Endodermal cell (in vitro differentiated cells): ENCODE results near the gene C11orf52. TPM values are rescaled to one million over a fixed set of nuclear protein-coding genes. Genes with fewer than 3 reads are reported as not detected.
A peak's percentile ranks its signal among the peaks of the same experiment; 100 is the strongest.
"Not testable (repeated sequence)": the region's sequence is repeated elsewhere in the genome, so short reads cannot be mapped to it uniquely, and the experiment has no call there.

ENCODE experiments used
- DNase-seq: peaks from one replicate; pipeline ENCODE4 v3.0.0-alpha.2; 2017
- H3K27ac ChIP-seq: 2 replicates; pipeline ENCODE4 v1.5.1; 2013; ENCODE audit warnings: mild to moderate bottlenecking, low read depth, low read length, moderate library complexity
- H3K27me3 ChIP-seq: 2 replicates; pipeline ENCODE4 v1.6.1; 2013; ENCODE audit warnings: mild to moderate bottlenecking, low read length, moderate library complexity; ENCODE audit not compliant: insufficient read depth, control insufficient read depth, poor library complexity, severe bottlenecking
- H3K36me3 ChIP-seq: 2 replicates; pipeline ENCODE4 v1.7.0; 2013; ENCODE audit warnings: mild to moderate bottlenecking, low read length, moderate library complexity; ENCODE audit not compliant: control insufficient read depth, insufficient read depth
- H3K4me1 ChIP-seq: one replicate; pipeline ENCODE4 v1.7.0; 2013; ENCODE audit warnings: low read length; ENCODE audit not compliant: control insufficient read depth, insufficient read depth
- H3K4me3 ChIP-seq: 2 replicates; pipeline ENCODE4 v1.5.1; 2013; ENCODE audit warnings: mild to moderate bottlenecking, low read length, moderate library complexity
- H3K9ac ChIP-seq: 2 replicates; pipeline ENCODE4 v1.6.1; 2013; ENCODE audit warnings: mild to moderate bottlenecking, low read length, moderate library complexity; ENCODE audit not compliant: poor library complexity, severe bottlenecking; ENCODE audit errors: extremely low read depth
- H3K9me3 ChIP-seq: 2 replicates; pipeline ENCODE4 v1.6.1; 2013; ENCODE audit warnings: mild to moderate bottlenecking, low read length, moderate library complexity; ENCODE audit not compliant: control insufficient read depth
- H3K27ac Mint-ChIP-seq: 2 replicates; pipeline ENCODE4 v1.8.0; 2020; ENCODE audit warnings: mixed read lengths
- H3K27me3 Mint-ChIP-seq: 2 replicates; pipeline ENCODE4 v1.8.0; 2021; ENCODE audit warnings: mild to moderate bottlenecking, mixed read lengths; ENCODE audit not compliant: insufficient read depth
- H3K36me3 Mint-ChIP-seq: 2 replicates; pipeline ENCODE4 v1.8.0; 2020; ENCODE audit warnings: low read depth, mixed read lengths
- H3K4me1 Mint-ChIP-seq: 2 replicates; pipeline ENCODE4 v1.8.0; 2020; ENCODE audit warnings: mixed read lengths
- H3K4me3 Mint-ChIP-seq: 2 replicates; pipeline ENCODE4 v1.8.0; 2020; ENCODE audit warnings: mild to moderate bottlenecking, moderate library complexity, mixed read lengths
- H3K9me3 Mint-ChIP-seq: 2 replicates; pipeline ENCODE4 v1.8.0; 2020; ENCODE audit warnings: mild to moderate bottlenecking, mixed read lengths
- whole genome bisulfite sequencing, 2 experiments: methylation state at CpG; one replicate each; pipeline versions ENCODE4 v1.1.5 to v1.1.7; 2013; ENCODE audit warnings: missing lambda C conversion rate in 2 of 2, mixed read lengths in 1 of 2; ENCODE audit not compliant: insufficient coverage in 1 of 2, insufficient read length in 1 of 2; 5-methylcytosine and 5-hydroxymethylcytosine counted together
- total RNA-seq, 2 donors: library from RNA; stranded (reverse); fragmentation: NEBNext Ultra II Directional in 1 of 2; extraction: Animal tissue kit (Norgen Biotek cat#: 25700) in 1 of 2; gene quantifications; 2 replicates in 1 of 2; 3 replicates in 1 of 2; pipeline ENCODE4 v1.2.1, GENCODE V29; 2021
- TF ChIP-seq, protein P1 (sequence below): fragments of 200-600 bp; sonication (generic); conservative IDR thresholded peaks from 2 replicates; pipeline ENCODE4 v1.5.0; 2021; ENCODE audit warnings: antibody characterized with exemption, mild to moderate bottlenecking

The C11orf52 gene
- total RNA-seq, 2 donors from 2014 or later = 2.6 to 3.8 TPM

DNA sequence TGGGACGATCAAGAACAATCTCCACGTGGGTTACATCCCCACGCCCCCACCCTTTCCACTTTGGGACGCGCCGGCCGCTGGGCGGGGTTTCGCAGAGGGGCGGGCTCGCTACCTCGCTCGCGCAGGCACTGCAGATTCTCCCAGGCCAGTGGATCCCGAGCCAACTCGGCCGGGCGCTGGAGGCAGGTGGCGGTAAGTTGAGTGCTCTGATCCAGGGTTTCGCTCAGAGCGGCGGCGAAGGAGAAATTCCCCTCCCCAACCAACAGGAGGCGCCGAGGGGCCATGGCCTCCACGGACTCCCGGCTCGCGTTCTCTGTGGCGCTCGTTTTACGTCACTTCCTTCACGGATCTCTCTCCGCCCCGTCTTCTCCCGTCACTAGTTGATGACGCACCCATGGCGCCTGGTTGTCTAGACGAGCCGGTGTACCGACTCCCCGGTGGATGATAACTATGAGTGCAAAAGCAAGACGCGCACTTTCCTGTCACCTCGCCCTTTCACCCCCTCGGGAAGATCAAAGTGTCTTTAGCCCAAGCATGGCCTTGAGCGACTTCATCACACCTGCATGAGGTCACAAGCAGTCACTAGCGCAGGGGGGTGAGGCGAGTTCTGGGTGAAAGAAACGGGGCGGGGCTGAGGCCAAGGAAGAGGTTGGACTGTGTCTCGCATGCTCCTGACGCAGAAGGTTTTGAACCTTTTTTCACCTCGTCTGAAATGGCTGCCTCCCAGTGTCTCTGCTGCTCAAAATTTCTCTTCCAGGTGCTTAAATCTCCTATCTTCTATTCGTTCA is 39.7 kb upstream of the C11orf52 start, which contains the start of the genes CFAP68 and FDXACB1:
CFAP68 (plus strand) TSS at position 693 of the 788 bp plus-strand sequence; CDS start at position 713, 20 bp downstream.
FDXACB1 (minus strand) TSS at position 317 of the 788 bp plus-strand sequence; CDS start at position 284, 33 bp downstream.
- H3K9me3 Mint-ChIP-seq = no peaks in the 10 kb centered on the region
- no peaks in the 10 kb centered on the region for H3K36me3 Mint-ChIP-seq
- peaks cover 4% of the 10 kb centered on the region for H3K27me3 Mint-ChIP-seq

DNA sequence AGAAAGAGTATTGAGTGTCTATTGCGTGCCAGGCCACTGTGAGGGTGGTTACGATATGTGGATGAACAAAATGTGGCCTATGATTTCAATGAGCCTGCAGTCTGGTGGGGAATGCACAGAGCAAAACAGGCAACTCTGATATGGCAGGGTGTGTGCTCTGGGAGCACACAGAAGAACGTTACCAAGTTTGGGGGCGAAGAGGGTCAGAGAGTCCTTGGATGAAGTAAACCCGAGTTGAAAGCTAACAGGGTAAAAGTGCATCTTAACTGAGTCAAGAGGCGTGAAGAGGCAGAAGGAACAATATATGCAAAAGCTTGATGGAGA is 39.1 kb upstream of the C11orf52 start:
- H3K9ac ChIP-seq = peak overlapping the region; percentile 73
- H3K4me3 ChIP-seq = peak overlapping the region; percentile 96
- TF ChIP-seq, protein P1, sequence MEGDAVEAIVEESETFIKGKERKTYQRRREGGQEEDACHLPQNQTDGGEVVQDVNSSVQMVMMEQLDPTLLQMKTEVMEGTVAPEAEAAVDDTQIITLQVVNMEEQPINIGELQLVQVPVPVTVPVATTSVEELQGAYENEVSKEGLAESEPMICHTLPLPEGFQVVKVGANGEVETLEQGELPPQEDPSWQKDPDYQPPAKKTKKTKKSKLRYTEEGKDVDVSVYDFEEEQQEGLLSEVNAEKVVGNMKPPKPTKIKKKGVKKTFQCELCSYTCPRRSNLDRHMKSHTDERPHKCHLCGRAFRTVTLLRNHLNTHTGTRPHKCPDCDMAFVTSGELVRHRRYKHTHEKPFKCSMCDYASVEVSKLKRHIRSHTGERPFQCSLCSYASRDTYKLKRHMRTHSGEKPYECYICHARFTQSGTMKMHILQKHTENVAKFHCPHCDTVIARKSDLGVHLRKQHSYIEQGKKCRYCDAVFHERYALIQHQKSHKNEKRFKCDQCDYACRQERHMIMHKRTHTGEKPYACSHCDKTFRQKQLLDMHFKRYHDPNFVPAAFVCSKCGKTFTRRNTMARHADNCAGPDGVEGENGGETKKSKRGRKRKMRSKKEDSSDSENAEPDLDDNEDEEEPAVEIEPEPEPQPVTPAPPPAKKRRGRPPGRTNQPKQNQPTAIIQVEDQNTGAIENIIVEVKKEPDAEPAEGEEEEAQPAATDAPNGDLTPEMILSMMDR = no peak
- peaks cover 12% of the 10 kb centered on the region for H3K4me1 Mint-ChIP-seq
- H3K27ac Mint-ChIP-seq = peak overlapping the region; percentile 100
- no peaks in the 10 kb centered on the region for H3K9me3 ChIP-seq
- H3K9me3 Mint-ChIP-seq = no peaks in the 10 kb centered on the region
- H3K4me3 Mint-ChIP-seq = peak overlapping the region; percentile 74
- peaks cover 2% of the 10 kb centered on the region for H3K4me1 ChIP-seq
- H3K36me3 ChIP-seq = no peaks in the 10 kb centered on the region
- H3K27me3 Mint-ChIP-seq = peaks cover 4% of the 10 kb centered on the region
- peak overlapping the region; percentile 97 for H3K27ac ChIP-seq
- WGBS, 2 experiments = 69 to 70% methylated on average over 6 of the region's 6 CpGs
- H3K36me3 Mint-ChIP-seq = no peaks in the 10 kb centered on the region
- H3K27me3 ChIP-seq = no peaks in the 10 kb centered on the region
- DNase-seq = no peak

More for the DNA sequence above, 39.7 kb upstream of the C11orf52 start, which contains the start of the genes CFAP68 and FDXACB1:
- TF ChIP-seq, protein P1 = peak; percentile 98
- no peaks in the 10 kb centered on the region for H3K9me3 ChIP-seq
- peaks cover 12% of the 10 kb centered on the region for H3K4me1 Mint-ChIP-seq
- no peaks in the 10 kb centered on the region for H3K36me3 ChIP-seq
- WGBS, 2 experiments = 1% methylated on average over 18 to 55 of the region's 55 CpGs
- peak within 1 kb of the TSS; percentile 73 for H3K9ac ChIP-seq
- no peaks in the 10 kb centered on the region for H3K27me3 ChIP-seq
- peak within 1 kb of the TSS; percentile 96 for H3K4me3 ChIP-seq
- peaks cover 2% of the 10 kb centered on the region for H3K4me1 ChIP-seq
- DNase-seq = peak; percentile 99
- peak within 1 kb of the TSS; percentile 97 for H3K27ac ChIP-seq
- peak within 1 kb of the TSS; percentile 74 for H3K4me3 Mint-ChIP-seq
- H3K27ac Mint-ChIP-seq = peak within 1 kb of the TSS; percentile 100

DNA sequence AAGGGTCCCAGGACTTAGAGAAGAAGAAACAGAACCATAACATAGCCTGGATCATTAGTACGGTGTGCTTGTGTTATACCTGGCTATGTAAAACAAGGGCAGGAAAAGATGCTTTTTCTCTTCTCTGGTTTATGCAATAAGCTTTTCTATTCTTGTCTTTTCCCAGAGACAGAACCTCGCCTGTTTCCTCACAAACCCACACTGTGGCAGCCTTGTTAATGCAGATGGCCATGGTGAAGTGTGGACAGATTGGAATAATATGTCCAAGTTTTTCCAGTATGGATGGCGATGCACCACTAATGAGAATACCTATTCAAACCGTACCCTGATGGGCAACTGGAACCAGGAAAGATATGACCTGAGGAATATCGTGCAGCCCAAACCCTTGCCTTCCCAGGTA is 36.5 kb upstream of the C11orf52 start:
- TF ChIP-seq, protein P1 = no peak
- no peaks in the 10 kb centered on the region for H3K36me3 ChIP-seq
- WGBS, 2 experiments = 92 to 97% methylated on average over 4 to 5 of the region's 5 CpGs

DNA sequence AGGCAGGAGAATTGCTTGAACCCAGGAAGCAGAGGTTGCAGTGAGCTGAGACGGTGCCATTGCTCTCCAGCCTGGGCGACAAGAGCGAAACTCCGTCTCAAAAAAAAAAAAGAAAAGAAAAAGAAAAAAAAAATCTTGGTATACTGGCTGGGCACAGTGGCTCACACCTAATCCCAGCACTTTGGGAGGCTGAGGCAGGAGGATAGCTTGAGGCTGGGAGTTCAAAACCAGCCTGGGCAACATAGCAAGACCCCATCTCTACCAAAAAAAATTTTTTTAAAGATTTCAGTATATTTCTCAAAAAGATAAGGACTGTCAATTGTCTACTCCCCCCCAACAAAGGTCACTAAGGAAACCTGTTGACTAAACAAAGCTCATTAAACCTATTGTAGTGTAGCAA is 33.7 kb upstream of the C11orf52 start:
- not testable (repeated sequence) for H3K4me1 ChIP-seq, H3K9ac ChIP-seq, H3K4me3 Mint-ChIP-seq, H3K36me3 ChIP-seq, H3K27me3 ChIP-seq, H3K27ac Mint-ChIP-seq, H3K4me3 ChIP-seq, H3K27ac ChIP-seq, H3K27me3 Mint-ChIP-seq, DNase-seq, H3K36me3 Mint-ChIP-seq, H3K4me1 Mint-ChIP-seq, H3K9me3 Mint-ChIP-seq, H3K9me3 ChIP-seq
- 88 to 100% methylated on average over 2 to 4 of the region's 4 CpGs for WGBS, 2 experiments

More for the DNA sequence above, 36.5 kb upstream of the C11orf52 start:
- no peak for DNase-seq
- peaks cover 2% of the 10 kb centered on the region for H3K4me1 ChIP-seq
- no peaks in the 10 kb centered on the region for H3K27me3 ChIP-seq
- no peak overlapping the region for H3K4me3 ChIP-seq
- Mint-ChIP-seq H3K27me3 (peaks cover 4% of the 10 kb centered on the region), H3K27ac (no peak overlapping the region), H3K36me3 (no peaks in the 10 kb centered on the region), H3K4me3 (no peak overlapping the region), H3K4me1 (peaks cover 12% of the 10 kb centered on the region), H3K9me3 (no peaks in the 10 kb centered on the region)
- H3K9ac ChIP-seq = no peak overlapping the region
- H3K27ac ChIP-seq = no peak overlapping the region
- no peaks in the 10 kb centered on the region for H3K9me3 ChIP-seq
